ENCODE measurements around the gene TMEM164.
A peak's percentile ranks its signal among the peaks of the same experiment; 100 is the strongest.

The TMEM164 gene

GRCh38 chrX:110086162-110086915 lies 83.4 kb downstream of the TMEM164 start:
- DNase-seq: peak; percentile 12

- peak; percentile 89 for DNase-seq
These were observed 84.1 kb downstream of the TMEM164 start for GRCh38 chrX:110086916-110087484.

- DNase-seq: peak; percentile 93
These were observed 84.8 kb downstream of the TMEM164 start for GRCh38 chrX:110087485-110088356.

GRCh38 chrX:110089656-110090403 lies 86.9 kb downstream of the TMEM164 start:
- DNase-seq: no peak

GRCh38 chrX:110097920-110098319 lies 95.0 kb downstream of the TMEM164 start:
- no peak for DNase-seq

- DNase-seq: no peak
These were observed 100.4 kb downstream of the TMEM164 start for GRCh38 chrX:110103344-110103743.

- DNase-seq: no peak
These were observed 101.2 kb downstream of the TMEM164 start for GRCh38 chrX:110104078-110104477.

GRCh38 chrX:110108381-110108821 lies 105.5 kb downstream of the TMEM164 start:
- no peak for DNase-seq

GRCh38 chrX:110114260-110114776 lies 111.4 kb downstream of the TMEM164 start:
- no peak for DNase-seq

- no peak for DNase-seq
These were observed 113.4 kb downstream of the TMEM164 start for GRCh38 chrX:110116066-110116980.

- DNase-seq: no peak
These were observed 115.6 kb downstream of the TMEM164 start for GRCh38 chrX:110118530-110118929.

GRCh38 chrX:110119480-110119879 lies 116.6 kb downstream of the TMEM164 start:
- no peak for DNase-seq

GRCh38 chrX:110120025-110120424 lies 117.1 kb downstream of the TMEM164 start:
- DNase-seq: no peak

GRCh38 chrX:110123331-110123782 lies 120.4 kb downstream of the TMEM164 start:
- DNase-seq: peak; percentile 6

- DNase-seq: peak; percentile 9
These were observed 122.7 kb downstream of the TMEM164 start for GRCh38 chrX:110125446-110126162.

GRCh38 chrX:110131031-110131430 lies 128.1 kb downstream of the TMEM164 start:
- DNase-seq: no peak

GRCh38 chrX:110132450-110133114 lies 129.7 kb downstream of the TMEM164 start:
- DNase-seq: no peak

- DNase-seq: no peak
These were observed 130.9 kb downstream of the TMEM164 start for GRCh38 chrX:110133735-110134370.

- DNase-seq: no peak
These were observed 132.7 kb downstream of the TMEM164 start for GRCh38 chrX:110135618-110136017.

GRCh38 chrX:110136136-110136535 lies 133.2 kb downstream of the TMEM164 start:
- DNase-seq: no peak

Measured in fibroblast of upper back skin (primary cell).